GM18951 (cell line): Measurements from ENCODE around the gene WDR1.

Experiments
- POLR2A ChIP-seq: IDR thresholded peaks from 4 replicates; pipeline ENCODE4 v1.6.1; 2011; ENCODE audit warnings: mild to moderate bottlenecking; ENCODE audit not compliant: insufficient read length, insufficient read depth; ENCODE audit errors: extremely low read depth
- in situ Hi-C: fragments of 300-500 bp; cut with MboI; formaldehyde crosslinking; loops from one replicate; pipeline ENCODE4 v1.12.0; 2022; ENCODE audit warnings: low sequenced_read_pairs, mixed read lengths, inconsistent platforms; ENCODE audit not compliant: unreplicated experiment

Gene WDR1

DNA sequence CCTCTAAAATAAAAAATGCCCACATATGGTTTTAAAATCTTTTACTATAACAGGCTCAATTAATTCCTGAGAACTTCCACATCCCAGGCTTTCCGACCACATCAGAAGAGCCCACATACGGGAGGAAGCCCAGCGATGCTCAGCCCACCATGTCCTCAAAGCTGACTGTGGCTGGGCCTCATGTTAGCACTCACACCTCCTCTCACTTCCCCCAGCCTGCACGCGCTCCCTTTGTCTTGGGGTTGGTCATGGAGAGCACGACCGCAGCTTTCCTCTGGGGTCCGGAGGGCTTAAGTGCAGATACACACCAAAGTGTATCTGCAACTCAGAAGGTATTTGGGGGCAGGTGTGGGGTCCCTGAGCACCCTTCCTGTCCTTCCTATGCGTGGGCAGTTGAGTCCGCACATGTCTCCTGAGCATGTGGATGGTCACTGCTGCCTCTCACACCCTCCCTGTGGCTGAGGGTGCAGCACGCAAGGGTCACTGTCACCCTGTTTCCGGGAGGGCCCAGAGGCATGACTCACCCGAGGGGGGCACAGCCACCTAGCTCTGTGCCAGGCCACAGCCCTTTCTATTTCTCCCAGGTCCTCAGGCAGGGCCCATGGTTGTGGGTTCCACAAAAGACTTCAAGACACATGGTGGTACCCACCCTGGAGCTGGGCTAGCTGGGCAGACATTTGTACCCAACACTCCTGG lies 21.2 kb downstream of the WDR1 start:
- no peak for TF ChIP-seq POLR2A
- in situ Hi-C loops, result no loop called here

DNA sequence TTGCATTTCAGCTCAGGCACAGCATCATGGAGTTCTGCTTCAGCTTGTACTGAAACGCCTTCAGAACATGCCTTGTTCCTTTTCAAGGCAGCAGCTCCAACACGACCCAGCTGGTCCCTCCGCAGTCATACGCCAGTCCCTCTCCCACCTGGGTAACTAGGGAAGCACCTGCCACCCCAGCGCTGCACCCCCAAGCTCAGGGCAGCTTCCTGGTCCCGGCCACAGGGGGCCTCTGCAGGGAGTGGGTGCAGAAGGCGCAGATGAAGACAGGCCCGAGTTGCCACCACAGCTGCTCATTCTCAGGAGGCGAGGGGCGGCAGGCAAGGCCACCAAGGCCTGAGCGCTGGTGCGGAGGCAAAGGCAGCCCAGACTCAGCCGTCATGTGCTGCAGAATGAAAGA lies 21.8 kb downstream of the WDR1 start:
- no peak for TF ChIP-seq POLR2A
- in situ Hi-C loops, result no loop called here

DNA sequence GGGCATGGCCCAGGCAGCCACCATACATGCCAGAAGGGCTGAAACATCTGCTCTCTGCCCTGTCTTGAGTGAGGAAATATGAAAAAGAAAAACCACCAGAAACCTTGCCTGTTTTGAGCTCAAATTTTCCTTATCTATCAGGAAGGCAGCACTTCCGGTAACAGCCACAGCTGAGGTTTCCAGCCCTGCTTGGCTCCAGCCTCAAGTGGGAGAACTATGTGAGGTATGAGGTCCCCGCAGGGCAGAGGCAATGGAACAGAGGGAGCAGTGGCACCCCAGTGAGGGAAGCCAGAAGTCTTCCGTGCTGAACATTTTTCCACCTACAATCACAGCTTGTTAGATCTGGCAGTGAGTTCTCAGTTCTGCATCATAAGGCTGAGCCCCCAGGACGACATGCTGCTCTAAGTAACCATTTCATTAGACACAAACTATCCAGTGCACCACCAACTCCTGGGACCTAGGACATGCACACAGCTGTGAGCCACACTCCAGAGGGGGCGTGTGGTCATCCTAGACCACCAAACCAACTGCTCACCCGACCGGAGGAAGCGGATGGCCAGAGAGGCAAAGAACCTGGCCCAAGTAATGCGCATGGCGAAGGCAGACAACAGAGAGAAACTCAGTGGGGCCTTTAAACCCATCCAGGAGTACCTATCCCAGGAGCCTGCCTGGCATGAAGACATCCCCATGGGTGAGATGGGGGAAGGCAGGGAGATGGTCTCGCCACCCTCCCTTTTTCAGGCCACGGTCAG lies 22.6 kb downstream of the WDR1 start:
- in situ Hi-C loops, result no loop called here
- TF ChIP-seq POLR2A, result no peak

DNA sequence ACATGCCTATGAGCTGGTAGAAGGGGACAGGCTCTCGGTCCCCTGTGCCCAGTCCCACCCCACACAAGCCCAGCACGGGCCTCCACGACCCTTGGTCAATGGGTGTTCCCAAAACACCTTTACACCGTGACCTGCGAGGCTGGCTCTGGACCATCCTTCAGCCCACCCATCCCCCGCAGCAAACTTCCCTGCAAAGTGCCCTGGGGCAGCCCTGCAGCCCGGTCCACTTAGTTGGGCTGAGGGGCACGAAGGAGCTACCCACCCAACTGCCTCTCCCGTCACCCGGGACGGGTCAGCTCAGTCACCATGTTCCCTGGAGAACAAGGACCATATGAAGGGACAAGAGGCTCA lies 23.4 kb downstream of the WDR1 start:
- in situ Hi-C loops, result no loop called here
- TF ChIP-seq POLR2A, result no peak

DNA sequence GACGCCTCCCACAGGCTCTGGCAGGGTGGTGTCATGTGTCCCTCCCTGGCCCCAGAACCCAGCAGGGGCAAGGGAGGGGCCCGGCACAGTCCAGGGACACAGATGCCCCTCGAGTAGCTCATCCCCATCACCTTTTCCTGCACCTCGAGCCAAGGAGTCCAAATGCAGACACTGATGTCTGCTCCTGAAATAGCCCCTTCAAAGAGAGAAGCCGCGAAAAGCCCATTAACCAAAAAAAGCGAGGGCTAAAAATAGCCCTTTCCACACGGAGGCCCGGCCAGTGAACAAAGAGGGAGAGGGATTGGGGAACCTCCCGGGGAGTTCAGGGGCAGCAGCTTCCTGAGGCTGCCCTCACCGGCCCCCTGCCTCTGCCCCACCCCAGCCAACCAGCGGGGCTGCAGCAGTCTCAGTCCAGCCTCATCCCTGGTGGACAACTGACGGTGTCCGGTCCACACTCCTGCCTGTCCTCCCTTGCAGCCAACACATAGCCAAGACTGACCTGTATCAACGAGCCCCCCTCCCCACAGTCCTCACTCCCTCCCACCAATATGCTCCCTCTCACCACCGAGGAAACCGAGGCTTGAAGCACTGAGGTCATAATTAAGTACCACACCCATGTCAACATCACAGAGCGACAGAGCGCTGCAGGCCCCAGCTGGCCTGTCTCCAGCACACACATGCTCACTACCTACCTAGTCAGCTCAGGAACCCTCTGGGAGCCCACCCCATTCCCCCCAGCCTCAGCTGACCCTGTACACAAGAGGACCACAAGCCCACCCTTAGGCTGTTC lies 23.9 kb downstream of the WDR1 start:
- no peak for TF ChIP-seq POLR2A
- in situ Hi-C loops, result no loop called here

DNA sequence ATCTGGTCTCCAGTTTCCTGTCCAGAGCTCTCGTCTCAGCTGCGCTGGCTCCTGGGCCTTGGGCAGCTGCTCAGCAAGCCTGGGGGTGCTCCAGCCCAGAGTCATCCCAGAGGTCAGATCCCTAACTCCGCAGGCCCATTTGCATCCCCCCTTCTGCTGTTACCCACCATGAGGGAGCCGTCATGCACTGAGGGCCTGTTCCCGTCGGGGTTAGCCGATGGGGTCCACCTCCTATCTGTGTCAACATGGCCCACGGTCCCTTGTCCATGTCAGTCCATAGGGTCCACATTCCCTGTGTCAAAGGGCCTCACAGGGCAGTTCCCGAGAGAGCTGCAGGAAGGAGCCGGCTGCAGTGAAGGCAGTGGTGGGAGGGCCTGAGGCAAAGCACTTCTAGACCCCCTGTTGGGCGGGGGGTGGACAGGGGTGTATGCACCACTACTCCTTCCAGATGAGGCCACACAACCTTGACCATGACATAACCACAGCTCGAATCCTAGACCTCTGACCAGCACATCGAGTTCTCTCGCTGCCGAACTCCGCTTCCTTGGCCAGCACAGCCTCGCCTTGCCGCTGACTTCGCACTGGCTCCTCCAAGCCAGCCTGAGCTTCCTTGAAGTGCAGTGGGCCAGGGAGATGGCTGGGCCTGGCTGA lies 24.9 kb downstream of the WDR1 start:
- in situ Hi-C loops, result no loop called here

DNA sequence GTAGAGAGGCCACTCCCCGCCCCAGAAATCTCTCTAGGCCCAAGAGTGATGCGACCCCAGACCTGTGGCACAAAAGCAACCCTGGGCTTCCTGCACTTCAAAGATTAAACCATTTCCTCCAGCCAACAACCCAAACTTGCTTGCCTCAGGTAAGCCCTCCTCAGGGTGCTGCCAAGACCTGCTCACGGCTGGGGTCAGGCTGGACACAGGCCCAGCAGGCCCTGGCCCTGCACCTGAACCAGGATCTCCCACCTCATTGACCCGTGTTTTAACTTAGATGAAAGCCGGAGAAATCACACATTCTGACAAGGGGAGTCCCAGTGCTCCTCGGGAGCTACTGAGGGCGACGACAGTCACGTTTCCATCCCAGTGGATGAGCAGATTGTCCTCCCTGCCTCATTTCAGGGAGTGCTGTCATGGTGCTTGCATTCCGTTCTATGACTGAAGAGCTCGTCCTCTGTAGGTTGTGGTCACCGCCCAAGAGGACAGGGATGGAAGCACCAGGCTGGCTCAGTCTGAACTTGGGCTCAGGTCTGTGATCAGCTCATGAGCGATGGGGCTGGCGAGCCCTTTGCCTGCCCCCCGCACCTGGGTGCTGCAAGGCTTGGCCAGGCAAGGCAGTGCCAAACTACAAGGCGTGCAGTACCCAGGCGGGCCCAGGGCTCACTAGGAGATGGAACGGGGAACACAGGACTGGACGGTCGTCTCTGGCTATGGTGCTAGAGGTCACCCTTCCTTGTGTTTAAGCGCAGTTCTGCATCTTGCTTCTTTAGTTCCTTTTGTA lies 25.9 kb downstream of the WDR1 start:
- no peak for TF ChIP-seq POLR2A
- in situ Hi-C loops, result no loop called here

More for the DNA sequence above, 24.9 kb downstream of the WDR1 start:
- TF ChIP-seq POLR2A, result no peak

DNA sequence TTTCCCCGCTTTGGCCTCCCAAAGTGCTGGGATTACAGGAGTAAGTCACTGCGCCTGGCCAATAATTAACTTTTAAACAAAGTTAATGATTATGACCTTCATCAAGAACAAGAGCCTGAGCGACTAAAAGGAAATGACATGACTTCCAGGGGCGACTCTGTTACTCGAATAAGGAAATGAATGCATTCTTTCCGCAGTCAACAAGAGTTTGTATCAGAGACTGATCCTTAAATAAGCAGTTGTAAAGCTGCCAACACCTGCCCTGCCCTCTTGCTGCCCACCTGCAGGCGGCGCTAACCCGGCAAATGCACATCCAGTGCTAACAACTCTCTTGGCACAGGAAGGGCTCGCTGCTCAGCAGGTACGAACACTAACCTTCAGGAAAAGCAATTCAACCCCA lies 27.3 kb downstream of the WDR1 start:
- no peak for TF ChIP-seq POLR2A
- in situ Hi-C loops, result no loop called here

DNA sequence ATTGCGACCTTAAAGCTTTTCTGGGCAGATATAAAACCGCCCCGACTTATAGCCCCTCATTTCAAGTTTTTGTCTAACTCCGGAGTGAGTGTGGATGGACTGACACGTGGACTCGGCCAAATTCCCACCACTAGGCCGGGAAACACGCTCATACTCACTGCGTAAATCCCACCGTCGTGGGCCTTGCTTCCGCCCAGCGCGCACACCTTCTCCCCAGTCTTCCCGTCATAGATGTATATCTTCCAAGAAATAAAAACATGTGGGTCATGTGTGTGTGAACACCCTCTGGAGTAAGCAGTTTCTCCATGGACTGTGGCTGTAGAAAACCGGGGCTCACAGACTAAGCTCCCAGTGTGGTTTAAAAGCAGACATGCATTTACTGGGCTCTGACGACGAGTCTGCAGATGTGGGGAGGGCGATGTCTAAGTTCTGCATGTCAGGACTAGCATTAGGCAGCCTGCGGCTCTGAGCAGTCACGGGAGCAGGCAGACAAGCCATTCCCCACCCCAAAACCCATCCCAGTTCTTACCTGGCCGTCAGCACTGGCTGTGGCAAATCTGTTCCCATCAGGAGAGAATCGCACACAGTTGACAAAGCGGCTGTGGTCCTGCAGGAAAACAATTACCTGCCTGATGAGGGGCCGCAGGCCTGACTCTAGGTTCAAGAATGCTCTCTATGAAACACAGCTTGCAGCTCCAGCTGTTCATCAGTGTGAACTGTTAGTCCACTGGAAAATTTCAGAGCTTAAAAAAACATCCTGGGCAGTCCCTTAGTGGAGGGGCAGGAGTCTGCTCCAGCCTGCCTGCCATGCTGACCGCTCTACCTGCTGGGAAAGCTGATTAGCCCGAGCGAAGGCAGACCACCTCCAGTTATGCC lies 28.2 kb downstream of the WDR1 start:
- no peak for TF ChIP-seq POLR2A
- in situ Hi-C loops, result no loop called here

DNA sequence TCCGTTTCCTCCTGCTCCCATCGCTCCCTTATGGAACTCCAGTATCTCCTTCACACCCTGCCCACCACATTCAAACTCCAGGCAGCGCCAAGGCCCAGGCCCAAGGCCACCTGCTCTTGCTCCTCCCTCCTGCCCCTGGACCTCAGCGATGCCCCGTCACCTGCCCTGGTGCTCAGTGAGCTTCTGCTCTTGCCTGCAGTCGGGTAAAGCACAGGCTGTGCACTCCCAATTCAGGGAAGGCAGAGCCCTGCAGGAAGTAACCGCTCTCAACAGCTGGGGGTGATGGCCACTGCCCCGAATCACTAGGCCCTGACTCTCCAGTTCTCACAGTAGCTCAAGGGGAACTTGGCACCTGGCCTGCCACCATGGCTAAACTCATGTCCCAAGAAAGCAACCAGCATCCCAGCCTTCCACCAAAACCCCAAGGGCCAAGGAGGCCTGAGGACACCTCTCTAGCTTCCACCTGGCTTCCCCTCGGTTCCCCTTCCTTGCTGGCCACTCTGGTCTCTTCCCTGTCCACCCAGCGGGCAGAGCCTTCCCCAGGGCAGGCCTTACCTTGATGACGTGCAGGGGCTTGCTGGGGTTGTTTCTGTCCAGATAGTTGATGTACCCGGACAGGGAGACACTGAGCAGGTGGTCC lies 29.3 kb downstream of the WDR1 start:
- in situ Hi-C loops, result no loop called here

DNA sequence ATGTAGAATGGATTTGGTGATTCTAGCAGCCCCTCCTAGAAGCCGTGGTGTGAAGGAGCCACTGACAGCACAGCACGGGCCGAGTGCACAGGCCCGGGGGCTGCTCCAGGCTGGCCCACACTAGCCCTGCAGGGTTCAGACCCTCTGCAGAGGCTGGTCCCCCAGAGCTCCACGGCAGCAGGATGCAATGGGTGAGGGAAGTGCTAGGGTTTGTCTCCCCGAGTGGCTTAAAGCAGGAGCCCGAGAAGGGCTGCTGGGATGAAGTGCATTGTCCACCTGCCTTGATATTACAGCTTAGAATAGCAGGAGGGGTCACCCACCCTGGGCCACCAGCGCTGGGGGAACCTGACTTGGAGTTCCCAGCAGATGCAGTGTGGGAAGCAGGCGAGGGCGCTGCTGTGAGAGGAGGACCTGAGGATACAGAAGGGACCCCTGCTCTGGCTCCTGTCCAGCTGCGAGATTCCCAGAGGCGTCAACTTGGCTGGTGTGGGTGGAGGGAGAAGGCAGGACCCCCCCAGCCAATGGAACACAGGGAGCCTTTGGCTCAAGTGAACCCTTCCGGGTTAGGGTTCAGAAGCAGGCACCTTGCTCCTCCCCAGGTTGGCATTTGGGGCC lies 30.0 kb downstream of the WDR1 start:
- in situ Hi-C loops, result no loop called here

More for the DNA sequence above, 29.3 kb downstream of the WDR1 start:
- no peak for TF ChIP-seq POLR2A

More for the DNA sequence above, 30.0 kb downstream of the WDR1 start:
- no peak for TF ChIP-seq POLR2A
